Activated T-helper 9 cell treated with anti-CD3 and anti-CD28 coated beads, Interleukin-2, amount 50 U/mL, for 16 hours (primary cell): Measurements from ENCODE around the gene PARVG.

ENCODE experiments used
- DNase-seq: peaks from one replicate; pipeline ENCODE4 v3.0.0-alpha.2; 2020; ENCODE audit warnings: low read depth

PARVG gene

GRCh38 chr22:44181033-44181911, 547 bp downstream of the PARVG start:
- DNase-seq, result peak; percentile 53

- peak; percentile 6 for DNase-seq
Observed at GRCh38 chr22:44181912-44182587, 1.3 kb downstream of the PARVG start.

- peak; percentile 6 for DNase-seq
Observed at GRCh38 chr22:44182588-44183286, 2.0 kb downstream of the PARVG start.

GRCh38 chr22:44183287-44183588, 2.5 kb downstream of the PARVG start:
- DNase-seq, result no peak

- no peak for DNase-seq
Observed at GRCh38 chr22:44184006-44184405, 3.3 kb downstream of the PARVG start.

- no peak for DNase-seq
Observed at GRCh38 chr22:44185237-44186120, 4.8 kb downstream of the PARVG start.

- no peak for DNase-seq
Observed at GRCh38 chr22:44186121-44186510, 5.4 kb downstream of the PARVG start.

- no peak for DNase-seq
Observed at GRCh38 chr22:44186737-44187136, 6.0 kb downstream of the PARVG start.

- no peak for DNase-seq
Observed at GRCh38 chr22:44187652-44188230, 7.0 kb downstream of the PARVG start.

- no peak for DNase-seq
Observed at GRCh38 chr22:44188316-44188715, 7.6 kb downstream of the PARVG start.

GRCh38 chr22:44188986-44189630, 8.4 kb downstream of the PARVG start:
- DNase-seq, result no peak

GRCh38 chr22:44190381-44190976, 9.8 kb downstream of the PARVG start:
- no peak for DNase-seq

GRCh38 chr22:44191036-44191454, 10.3 kb downstream of the PARVG start:
- DNase-seq, result no peak

- DNase-seq, result no peak
Observed at GRCh38 chr22:44192098-44192815, 11.5 kb downstream of the PARVG start.

- no peak for DNase-seq
Observed at GRCh38 chr22:44192816-44193534, 12.2 kb downstream of the PARVG start.

- DNase-seq, result no peak
Observed at GRCh38 chr22:44193535-44193891, 12.8 kb downstream of the PARVG start.

- no peak for DNase-seq
Observed at GRCh38 chr22:44194569-44194968, 13.8 kb downstream of the PARVG start.

GRCh38 chr22:44195189-44195871, 14.6 kb downstream of the PARVG start:
- no peak for DNase-seq

- no peak for DNase-seq
Observed at GRCh38 chr22:44196241-44196640, 15.5 kb downstream of the PARVG start.
